ENCODE measurements around the gene NPIPA8.
"Not testable (repeated sequence)": the region's sequence is repeated elsewhere in the genome, so short reads cannot be mapped to it uniquely, and the experiment has no call there.

NPIPA8 gene

GRCh38 chr16:18276756-18277155, 59.8 kb downstream of the NPIPA8 start:
- not testable (repeated sequence) for DNase-seq (ENCODE audit: low spot score)

- DNase-seq (ENCODE audit: low spot score), result not testable (repeated sequence)
These were observed 66.4 kb downstream of the NPIPA8 start for GRCh38 chr16:18270171-18270570.
